H9 (cell line): ENCODE measurements around the gene SLC22A2. TPM values are rescaled to one million over a fixed set of nuclear protein-coding genes. Genes with fewer than 3 reads are reported as not detected.

Experiments used
- DNase-seq: peaks from one replicate; pipeline ENCODE4 v3.0.0-alpha.2; 2017
- H2AFZ ChIP-seq: one replicate; pipeline ENCODE4 v1.6.1; 2013; ENCODE audit warnings: mild to moderate bottlenecking, low read length, control low read depth, moderate library complexity
- H2AK5ac ChIP-seq: 2 replicates; pipeline ENCODE4 v1.6.1; 2013; ENCODE audit warnings: low read length, control low read depth, mixed read lengths; ENCODE audit not compliant: insufficient read length
- H2BK120ac ChIP-seq: one replicate; pipeline ENCODE4 v1.6.1; 2013; ENCODE audit warnings: low read depth, mild to moderate bottlenecking, low read length, control low read depth, inconsistent platforms; ENCODE audit not compliant: poor library complexity, severe bottlenecking
- H2BK12ac ChIP-seq: 2 replicates; pipeline ENCODE4 v1.6.1; 2013; ENCODE audit warnings: low read length, control low read depth, mixed read lengths, low read depth; ENCODE audit not compliant: insufficient read length
- H2BK15ac ChIP-seq: 2 replicates; pipeline ENCODE4 v1.6.1; 2013; ENCODE audit warnings: low read depth, low read length, control low read depth
- H2BK20ac ChIP-seq: one replicate; pipeline ENCODE4 v1.6.1; 2013; ENCODE audit warnings: low read depth, mild to moderate bottlenecking, low read length, control low read depth, inconsistent platforms; ENCODE audit not compliant: poor library complexity, severe bottlenecking
- H2BK5ac ChIP-seq: 2 replicates; pipeline ENCODE4 v1.6.1; 2013; ENCODE audit warnings: low read length, control low read depth, mixed read lengths; ENCODE audit not compliant: insufficient read length
- H3K14ac ChIP-seq: 2 replicates; pipeline ENCODE4 v1.6.1; 2013; ENCODE audit warnings: low read length, control low read depth; ENCODE audit not compliant: insufficient read depth
- H3K18ac ChIP-seq: 2 replicates; pipeline ENCODE4 v1.6.1; 2013; ENCODE audit warnings: low read depth, mild to moderate bottlenecking, mixed read lengths, low read length, control low read depth; ENCODE audit not compliant: insufficient read length
- H3K23ac ChIP-seq: 2 replicates; pipeline ENCODE4 v1.6.1; 2013; ENCODE audit warnings: low read length, control low read depth, mixed read lengths, low read depth; ENCODE audit not compliant: insufficient read length
- H3K23me2 ChIP-seq: 2 replicates; pipeline ENCODE4 v1.6.1; 2013; ENCODE audit warnings: low read depth, mild to moderate bottlenecking, mixed read lengths, low read length, control low read depth; ENCODE audit not compliant: insufficient read length, poor library complexity, severe bottlenecking
- H3K27ac ChIP-seq: 2 replicates; pipeline ENCODE4 v1.5.1; 2013; ENCODE audit warnings: low read length, control low read depth, mixed read lengths, low read depth; ENCODE audit not compliant: insufficient read length
- H3K27me3 ChIP-seq: 2 replicates; pipeline ENCODE4 v1.6.1; 2013; ENCODE audit warnings: low read length, control low read depth, inconsistent platforms; ENCODE audit not compliant: insufficient read depth
- H3K4ac ChIP-seq: 2 replicates; pipeline ENCODE4 v1.6.1; 2013; ENCODE audit warnings: low read depth, mild to moderate bottlenecking, control low read depth, inconsistent platforms, low read length, moderate library complexity
- H3K4me1 ChIP-seq: 2 replicates; pipeline ENCODE4 v1.6.1; 2013; ENCODE audit warnings: low read length, control low read depth, inconsistent platforms; ENCODE audit not compliant: insufficient read depth
- H3K4me2 ChIP-seq: 2 replicates; pipeline ENCODE4 v1.6.1; 2013; ENCODE audit warnings: low read length, control low read depth, mixed read lengths; ENCODE audit not compliant: insufficient read length, insufficient read depth
- H3K56ac ChIP-seq: 2 replicates; pipeline ENCODE4 v1.6.1; 2013; ENCODE audit warnings: low read depth, mild to moderate bottlenecking, mixed read lengths, low read length, control low read depth; ENCODE audit not compliant: insufficient read length
- H3K79me1 ChIP-seq: 2 replicates; pipeline ENCODE4 v1.6.1; 2013; ENCODE audit warnings: low read depth, mild to moderate bottlenecking, moderate library complexity, low read length, control low read depth, inconsistent platforms; ENCODE audit not compliant: insufficient read depth, poor library complexity, severe bottlenecking
- H3K79me2 ChIP-seq: 2 replicates; pipeline ENCODE4 v1.6.1; 2013; ENCODE audit warnings: low read length, control low read depth, inconsistent platforms; ENCODE audit not compliant: insufficient read depth
- H3K9ac ChIP-seq: 2 replicates; pipeline ENCODE4 v1.6.1; 2013; ENCODE audit warnings: low read length, control low read depth, mixed read lengths; ENCODE audit not compliant: insufficient read length; ENCODE audit errors: extremely low read depth
- H3K9me3 ChIP-seq: one replicate; pipeline ENCODE4 v1.6.1; 2013; ENCODE audit warnings: low read depth, low read length, inconsistent platforms; ENCODE audit not compliant: control insufficient read depth
- H3T11ph ChIP-seq: one replicate; pipeline ENCODE4 v1.6.1; 2013; ENCODE audit warnings: mild to moderate bottlenecking, low read length, control low read depth, inconsistent platforms
- H4K20me1 ChIP-seq: one replicate; pipeline ENCODE4 v1.6.1; 2013; ENCODE audit not compliant: control insufficient read depth, insufficient read length, insufficient read depth
- H4K5ac ChIP-seq: 2 replicates; pipeline ENCODE4 v1.6.1; 2013; ENCODE audit warnings: low read depth, mild to moderate bottlenecking, mixed read lengths, low read length, control low read depth; ENCODE audit not compliant: insufficient read length
- H4K8ac ChIP-seq: replicated peaks from 2 replicates; pipeline ENCODE4 v1.6.1; 2013; ENCODE audit warnings: low read length, control low read depth, mixed read lengths, low read depth; ENCODE audit not compliant: insufficient read length
- H4K91ac ChIP-seq: 2 replicates; pipeline ENCODE4 v1.6.1; 2013; ENCODE audit warnings: low read depth, mild to moderate bottlenecking, moderate library complexity, mixed read lengths, low read length, control low read depth; ENCODE audit not compliant: insufficient read length
- H3K27ac Mint-ChIP-seq, 3 experiments: 2 replicates in 2 of 3; 3 replicates in 1 of 3; pipeline ENCODE4 v1.8.0; 2020 to 2021; ENCODE audit warnings: mixed read lengths in 3 of 3, mild to moderate bottlenecking in 1 of 3, moderate library complexity in 1 of 3
- H3K27me3 Mint-ChIP-seq: 2 replicates; pipeline ENCODE4 v1.8.0; 2021; ENCODE audit warnings: low read depth, mild to moderate bottlenecking, moderate library complexity, mixed read lengths
- H3K36me3 Mint-ChIP-seq, 3 experiments: 2 replicates in 2 of 3; 3 replicates in 1 of 3; pipeline ENCODE4 v1.8.0; 2020 to 2021; ENCODE audit warnings: low read depth in 3 of 3, mixed read lengths in 3 of 3; ENCODE audit not compliant: insufficient read depth in 1 of 3
- H3K4me1 Mint-ChIP-seq, 2 experiments: 2 replicates each; pipeline ENCODE4 v1.8.0; 2020; ENCODE audit warnings: mixed read lengths in 2 of 2
- H3K4me3 Mint-ChIP-seq, 2 experiments: 2 replicates in 1 of 2; 3 replicates in 1 of 2; pipeline ENCODE4 v1.8.0; 2020 to 2021; ENCODE audit warnings: mild to moderate bottlenecking in 2 of 2, mixed read lengths in 2 of 2, moderate library complexity in 1 of 2
- H3K9me3 Mint-ChIP-seq, 2 experiments: 2 replicates in 1 of 2; 3 replicates in 1 of 2; pipeline ENCODE4 v1.8.0; 2020; ENCODE audit warnings: mild to moderate bottlenecking in 2 of 2, mixed read lengths in 2 of 2, moderate library complexity in 1 of 2
- WGBS: extraction: QIAGEN DNeasy Blood & Tissue Kit; methylation state at CpG from one replicate; pipeline ENCODE4 v1.1.7; 2013; ENCODE audit warnings: missing lambda C conversion rate, low lambda C conversion rate, mixed read lengths; ENCODE audit not compliant: insufficient read length; ENCODE audit errors: extremely low coverage; 5-methylcytosine and 5-hydroxymethylcytosine counted together
- total RNA-seq: library from RNA; stranded (reverse); gene quantifications from 2 replicates; pipeline ENCODE4 v1.2.1, GENCODE V29; 2021
- TF ChIP-seq, protein P1 (sequence below): fragments of 200-600 bp; sonication (generic); conservative IDR thresholded peaks from 3 replicates; pipeline ENCODE4 v1.8.0; 2021; ENCODE audit warnings: antibody characterized with exemption, mild to moderate bottlenecking

Gene SLC22A2
- total RNA-seq, 1 experiment from 2014 or later: 1.0 TPM

DNA sequence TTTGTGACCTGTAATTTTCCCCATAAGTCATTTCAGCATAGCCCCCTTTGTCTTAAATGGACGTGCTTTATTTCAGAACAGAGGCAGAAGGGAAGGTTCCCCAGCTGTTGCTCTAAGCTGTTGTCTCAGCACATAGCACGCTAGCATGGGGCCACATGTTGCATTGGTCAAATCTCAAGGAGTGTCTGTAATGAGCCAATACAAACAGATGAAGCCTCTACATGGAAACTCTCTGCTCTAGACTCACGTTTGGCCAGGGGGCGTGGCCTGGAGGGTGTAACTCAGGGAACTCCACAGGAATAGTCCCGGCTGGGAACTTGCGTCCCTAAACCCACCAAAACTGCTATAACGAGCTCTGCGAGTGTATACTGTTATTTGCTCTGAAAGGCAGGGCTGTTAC is 35.2 kb upstream of the SLC22A2 start:
- no peak overlapping the region for H3K9ac ChIP-seq
- no peak overlapping the region for H2BK120ac ChIP-seq
- H3K9me3 ChIP-seq: no peaks in the 10 kb centered on the region
- H3K4ac ChIP-seq: no peak overlapping the region
- peaks cover 18 to 19% (median 19%) of the 10 kb centered on the region in 3 experiments for H3K36me3 Mint-ChIP-seq
- no peak overlapping the region for H3K18ac ChIP-seq
- no peaks in the 10 kb centered on the region for H3K4me1 ChIP-seq
- no peak overlapping the region for H3K4me2 ChIP-seq
- H2BK15ac ChIP-seq: no peak overlapping the region
- no CpG with 5 or more reads among the region's 8 CpGs for WGBS
- no peak overlapping the region for H3K27ac ChIP-seq
- DNase-seq: no peak
- no peak overlapping the region for H3K56ac ChIP-seq
- H2AK5ac ChIP-seq: no peak overlapping the region
- no peaks in the 10 kb centered on the region for H3K79me1 ChIP-seq
- no peak overlapping the region for H2BK5ac ChIP-seq
- peak overlapping the region in 1 of 3 experiments; percentile 81; a peak in 2 of 7 replicates for H3K27ac Mint-ChIP-seq
- no peak overlapping the region for H3T11ph ChIP-seq
- no peak overlapping the region for H2AFZ ChIP-seq
- no peak overlapping the region for H4K5ac ChIP-seq
- no peak overlapping the region for H3K4me3 Mint-ChIP-seq
- H3K23me2 ChIP-seq: no peaks in the 10 kb centered on the region
- no peak overlapping the region for H2BK20ac ChIP-seq
- no peaks in the 10 kb centered on the region for H4K20me1 ChIP-seq
- H3K79me2 ChIP-seq: no peaks in the 10 kb centered on the region
- H3K27me3 ChIP-seq: no peaks in the 10 kb centered on the region
- no peaks in the 10 kb centered on the region; the same call in 1 of the 2 replicates for H3K27me3 Mint-ChIP-seq
- peaks cover 19 to 20% of the 10 kb centered on the region in 2 experiments for H3K9me3 Mint-ChIP-seq
- H3K4me1 Mint-ChIP-seq: peaks cover 10 to 17% of the 10 kb centered on the region in 2 experiments
- H3K23ac ChIP-seq: no peak overlapping the region
- no peak overlapping the region for H4K8ac ChIP-seq
- TF ChIP-seq, protein P1, sequence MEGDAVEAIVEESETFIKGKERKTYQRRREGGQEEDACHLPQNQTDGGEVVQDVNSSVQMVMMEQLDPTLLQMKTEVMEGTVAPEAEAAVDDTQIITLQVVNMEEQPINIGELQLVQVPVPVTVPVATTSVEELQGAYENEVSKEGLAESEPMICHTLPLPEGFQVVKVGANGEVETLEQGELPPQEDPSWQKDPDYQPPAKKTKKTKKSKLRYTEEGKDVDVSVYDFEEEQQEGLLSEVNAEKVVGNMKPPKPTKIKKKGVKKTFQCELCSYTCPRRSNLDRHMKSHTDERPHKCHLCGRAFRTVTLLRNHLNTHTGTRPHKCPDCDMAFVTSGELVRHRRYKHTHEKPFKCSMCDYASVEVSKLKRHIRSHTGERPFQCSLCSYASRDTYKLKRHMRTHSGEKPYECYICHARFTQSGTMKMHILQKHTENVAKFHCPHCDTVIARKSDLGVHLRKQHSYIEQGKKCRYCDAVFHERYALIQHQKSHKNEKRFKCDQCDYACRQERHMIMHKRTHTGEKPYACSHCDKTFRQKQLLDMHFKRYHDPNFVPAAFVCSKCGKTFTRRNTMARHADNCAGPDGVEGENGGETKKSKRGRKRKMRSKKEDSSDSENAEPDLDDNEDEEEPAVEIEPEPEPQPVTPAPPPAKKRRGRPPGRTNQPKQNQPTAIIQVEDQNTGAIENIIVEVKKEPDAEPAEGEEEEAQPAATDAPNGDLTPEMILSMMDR: no peak
- no peak overlapping the region for H4K91ac ChIP-seq
- no peak overlapping the region for H3K14ac ChIP-seq
- no peak overlapping the region for H2BK12ac ChIP-seq
